ACHN (cell line): ENCODE results near the gene FOXP2.

Experiments
- DNase-seq: peaks from one replicate; pipeline ENCODE4 v3.0.0-alpha.2; 2015
- in situ Hi-C: cut with HindIII; loops from 2 replicates; pipeline ENCODE4 v1.10.0; 2017; ENCODE audit warnings: low sequenced_read_pairs, low pct_ligation_motif_present, low pct_unique_long_range_greater_than_20kb

Gene FOXP2

GRCh38 chr7:114723308-114723707, 308.7 kb downstream of the FOXP2 start:
- no peak for DNase-seq
- in situ Hi-C loops, result no loop called here

GRCh38 chr7:114740095-114740494, 325.5 kb downstream of the FOXP2 start:
- in situ Hi-C loops, result no loop called here
- no peak for DNase-seq

- DNase-seq, result no peak
These were observed 326.3 kb downstream of the FOXP2 start for GRCh38 chr7:114740941-114741340.

GRCh38 chr7:114741911-114742310, 327.3 kb downstream of the FOXP2 start:
- in situ Hi-C loops, result no loop called here

More at GRCh38 chr7:114740941-114741340, 326.3 kb downstream of the FOXP2 start:
- in situ Hi-C loops, result no loop called here

More at GRCh38 chr7:114741911-114742310, 327.3 kb downstream of the FOXP2 start:
- no peak for DNase-seq
